HG03066 (cell line): ENCODE results near the gene RBP4.

Source experiments
- ATAC-seq: cut with Tn5 transposase; IDR thresholded peaks from one replicate; pipeline ENCODE4 v1.9.1; 2021; ENCODE audit warnings: low read depth; ENCODE audit not compliant: unreplicated experiment

The RBP4 gene

DNA sequence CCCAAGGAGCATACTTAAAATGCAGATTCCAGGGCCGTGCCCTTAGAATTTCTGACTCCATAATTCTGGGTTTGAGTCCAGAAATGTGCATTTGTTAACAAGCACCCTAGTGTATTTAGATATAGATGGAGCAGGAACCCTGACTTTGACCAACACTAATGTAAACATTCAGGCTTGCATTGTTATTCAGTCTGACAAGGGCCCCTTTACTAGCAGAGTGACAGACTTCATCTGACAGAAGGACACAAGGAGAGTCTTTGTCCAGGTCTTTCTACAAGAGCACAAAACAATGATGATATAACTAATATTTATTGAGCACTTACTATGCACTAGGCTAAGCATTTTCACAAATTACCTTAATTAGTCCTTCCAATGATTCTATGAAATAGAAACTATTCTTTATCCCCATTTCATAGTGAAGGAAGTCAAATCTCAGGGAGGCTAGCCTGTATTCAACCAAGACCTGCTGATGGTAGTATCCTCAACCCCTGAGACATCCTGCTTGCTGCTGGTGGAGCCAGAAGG is 3.9 kb downstream of the RBP4 start:
- no peak for ATAC-seq

DNA sequence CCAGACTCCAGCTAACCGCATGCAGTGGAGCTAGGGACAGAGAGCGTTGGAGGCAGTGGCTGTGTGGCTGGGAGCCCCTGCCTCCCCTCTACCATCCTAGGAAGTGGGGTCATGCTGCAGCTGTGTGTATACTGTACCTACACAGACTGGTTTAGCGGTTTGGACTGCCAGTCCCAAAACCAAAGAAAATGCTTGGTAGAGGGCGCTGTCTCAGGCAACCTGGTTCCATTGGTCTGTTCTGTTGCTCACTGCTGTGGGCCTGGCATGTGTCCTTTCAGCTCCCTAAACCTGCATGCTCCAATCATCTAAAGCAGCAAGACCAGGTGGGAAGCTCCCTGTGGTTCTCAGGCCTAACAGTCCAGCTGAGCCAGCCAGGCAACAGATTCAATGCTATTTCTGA is 4.5 kb downstream of the RBP4 start:
- no peak for ATAC-seq

DNA sequence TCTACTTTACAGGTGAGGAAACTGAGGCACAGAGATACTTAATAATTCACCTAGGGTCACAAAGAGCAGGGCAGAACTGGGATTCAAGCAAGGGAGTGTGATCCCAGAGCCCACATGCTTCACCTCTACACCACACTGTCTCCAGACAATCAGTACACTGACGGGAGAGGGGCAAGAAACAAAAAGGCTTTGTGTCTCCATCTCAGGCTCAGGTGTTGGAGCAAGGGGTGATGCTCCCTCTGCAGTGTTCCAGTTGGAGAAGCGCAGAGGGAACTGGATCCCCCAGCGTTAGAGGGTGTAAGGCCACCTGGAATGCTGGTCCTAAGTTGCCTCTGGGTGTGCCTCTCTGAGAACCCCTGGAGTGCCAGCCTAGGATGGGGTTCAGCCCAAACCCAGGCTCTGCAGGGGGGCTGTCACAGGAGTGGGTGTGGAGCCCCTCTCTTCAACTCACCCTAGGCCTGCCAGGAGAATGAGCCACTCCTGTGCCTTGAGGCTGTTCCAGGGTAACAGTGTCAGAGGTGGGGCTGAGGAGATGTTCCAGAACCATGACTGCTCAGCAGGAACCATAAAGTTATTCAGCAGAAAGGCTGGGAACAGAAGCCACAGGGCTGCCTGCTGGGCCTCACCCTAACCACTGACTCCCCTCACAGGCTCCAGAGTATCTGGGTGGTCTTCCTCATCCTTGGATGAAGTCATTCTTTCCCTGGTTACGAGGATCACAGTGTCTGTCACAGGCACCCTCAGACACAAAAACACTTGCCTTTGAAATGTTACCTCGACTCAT is 5.5 kb downstream of the RBP4 start:
- no peak for ATAC-seq

DNA sequence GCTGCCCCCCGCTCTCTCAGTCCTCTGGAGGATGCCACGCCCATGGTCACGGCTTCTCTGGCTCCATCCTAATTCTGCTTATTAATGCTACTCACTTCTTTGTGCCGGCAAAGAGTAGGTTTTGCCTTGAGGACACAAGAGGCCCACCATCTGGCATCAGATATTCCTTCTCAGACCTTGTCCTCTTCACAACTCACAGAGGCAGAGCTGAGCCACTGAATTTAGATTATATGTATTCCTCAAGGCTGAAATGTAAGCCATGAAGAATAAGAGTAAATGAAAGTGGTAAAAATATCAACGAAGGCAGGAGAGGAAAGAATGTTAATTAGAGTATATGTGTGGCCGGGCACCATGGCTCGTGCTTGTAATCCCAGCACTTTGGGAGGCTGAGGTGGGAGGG is 6.5 kb downstream of the RBP4 start:
- no peak for ATAC-seq

DNA sequence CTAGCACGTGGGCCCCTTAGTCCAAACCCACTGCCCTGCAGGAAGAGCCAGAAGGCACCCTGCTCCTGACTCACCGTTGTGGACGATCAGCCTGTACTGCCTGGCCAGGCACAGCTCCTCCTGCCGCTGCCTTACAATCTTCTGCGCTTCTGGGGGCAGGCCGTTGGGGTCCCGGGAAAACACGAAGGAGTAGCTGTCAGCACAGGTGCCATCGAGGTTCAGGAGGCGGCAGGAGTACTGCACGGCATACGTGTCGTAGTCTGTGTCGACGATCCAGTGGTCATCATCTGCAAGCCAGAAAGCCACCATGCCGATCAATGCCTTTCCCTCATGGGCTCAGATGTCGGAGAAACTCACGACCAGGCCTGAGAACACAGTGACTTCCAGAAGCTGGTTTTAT is 7.3 kb downstream of the RBP4 start:
- ATAC-seq = no peak

DNA sequence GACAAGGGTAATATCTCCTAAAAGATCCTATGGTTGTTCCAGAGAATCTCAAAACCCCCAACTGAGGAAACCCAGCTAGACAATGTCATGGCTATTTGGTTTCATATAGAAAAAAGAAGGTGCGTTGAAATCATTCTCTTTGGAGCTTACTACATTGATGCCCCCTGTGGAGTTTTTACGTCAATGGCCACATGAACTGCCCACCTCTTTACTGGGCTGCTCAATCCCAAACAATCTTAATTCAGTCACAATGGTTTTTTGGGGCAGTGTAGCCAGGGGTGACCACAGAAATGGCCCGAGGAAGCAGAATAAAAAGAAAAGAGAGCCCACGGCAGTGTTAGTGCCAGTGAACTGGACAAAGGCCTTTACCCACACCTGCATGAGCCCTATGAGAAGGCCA is 7.8 kb downstream of the RBP4 start:
- no peak for ATAC-seq

DNA sequence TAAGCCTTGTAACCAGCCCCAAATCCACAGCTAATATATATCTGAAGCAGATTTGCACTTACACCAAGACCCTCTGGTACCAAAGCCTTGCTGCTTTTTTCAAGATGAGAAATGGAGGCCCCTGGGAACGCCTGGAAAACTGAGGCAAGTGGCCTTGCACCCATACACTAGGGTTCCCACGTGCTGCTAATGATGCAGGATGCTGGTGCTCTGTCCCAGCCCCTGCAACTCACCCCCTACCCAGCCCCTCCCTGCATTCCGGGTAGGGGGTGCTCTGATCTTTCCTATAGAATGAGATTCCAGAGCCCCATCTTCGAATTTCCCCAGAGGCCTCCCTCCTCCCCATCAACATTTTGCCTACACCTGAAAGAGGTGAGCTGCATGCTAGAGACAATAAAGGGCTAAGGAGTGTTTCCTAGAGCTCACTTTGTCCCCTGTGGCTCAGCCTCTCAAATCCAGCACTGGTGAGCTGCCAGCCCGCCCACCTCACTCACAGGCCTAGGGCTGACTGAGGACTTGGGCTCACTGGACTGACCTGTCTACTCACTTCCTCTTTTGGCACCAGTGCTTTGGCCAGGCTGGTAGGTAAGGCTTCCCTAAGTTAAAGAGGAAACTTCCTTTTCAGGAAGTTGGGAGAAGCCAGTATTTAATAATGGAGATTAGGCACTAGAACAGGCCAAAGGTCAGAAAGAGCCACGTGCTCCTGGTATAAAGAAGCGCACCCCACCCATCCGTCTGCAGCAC is 9.8 kb downstream of the RBP4 start:
- no peak for ATAC-seq

DNA sequence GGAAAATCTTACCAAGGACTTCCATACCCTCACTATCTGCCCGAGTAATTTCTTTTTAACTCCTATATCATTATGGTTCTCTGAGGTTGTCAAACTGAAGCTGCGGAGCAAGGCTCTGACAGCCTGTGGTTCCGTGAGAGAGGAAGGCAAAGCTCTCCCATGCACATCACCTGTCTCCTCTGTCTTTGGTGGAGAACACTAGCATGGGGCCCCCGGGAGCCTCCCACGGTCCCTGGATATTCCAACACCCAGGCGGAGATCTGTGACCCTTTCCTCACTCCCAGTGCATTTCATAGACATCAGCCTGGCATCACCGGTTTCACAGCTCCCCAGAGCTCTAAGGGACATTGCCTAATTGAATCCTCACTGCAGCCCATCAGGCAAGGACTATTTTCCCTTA is 10.4 kb downstream of the RBP4 start:
- ATAC-seq = no peak

DNA sequence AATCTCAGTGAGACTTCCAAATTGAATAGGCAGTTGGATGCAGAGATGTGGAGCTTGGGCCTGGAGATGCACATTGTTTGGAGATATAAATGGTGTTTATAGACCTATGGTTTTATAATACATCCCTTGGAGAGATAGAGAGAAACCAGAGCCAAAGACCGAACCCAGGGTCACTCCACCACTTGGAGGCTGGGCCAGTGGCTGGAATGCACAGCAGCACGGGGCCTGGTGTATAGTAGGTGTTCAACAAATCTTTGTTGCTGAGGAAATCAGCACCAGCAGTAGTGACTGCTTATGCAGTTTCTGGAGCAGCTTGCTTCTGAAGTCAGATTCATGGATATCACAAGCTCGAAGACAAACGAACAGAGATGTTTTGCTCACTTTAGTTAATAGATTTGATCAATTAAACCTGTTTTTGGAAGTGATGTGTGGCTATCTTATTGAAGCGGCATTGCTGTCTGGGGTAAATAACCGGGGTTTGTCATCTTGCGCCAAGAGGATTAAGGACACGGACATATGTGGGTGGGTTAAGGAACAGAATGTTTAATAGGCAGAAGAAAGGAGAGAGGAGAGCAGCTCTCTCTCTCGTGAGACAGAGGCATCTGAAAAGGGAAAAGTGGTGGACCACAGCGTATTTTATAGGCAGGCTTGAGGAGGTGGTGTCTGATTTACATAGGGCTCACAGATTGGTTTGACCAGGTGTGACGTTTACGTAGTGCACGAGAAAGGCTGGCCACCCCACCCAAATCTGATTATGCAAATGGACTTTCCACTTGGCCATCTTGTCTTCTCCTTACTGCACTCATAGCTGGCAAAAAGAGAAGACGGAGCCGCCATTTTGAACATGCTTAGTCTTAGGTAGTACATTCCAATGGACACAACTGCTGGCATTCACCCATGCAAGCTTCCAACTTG is 11.1 kb downstream of the RBP4 start:
- no peak for ATAC-seq

DNA sequence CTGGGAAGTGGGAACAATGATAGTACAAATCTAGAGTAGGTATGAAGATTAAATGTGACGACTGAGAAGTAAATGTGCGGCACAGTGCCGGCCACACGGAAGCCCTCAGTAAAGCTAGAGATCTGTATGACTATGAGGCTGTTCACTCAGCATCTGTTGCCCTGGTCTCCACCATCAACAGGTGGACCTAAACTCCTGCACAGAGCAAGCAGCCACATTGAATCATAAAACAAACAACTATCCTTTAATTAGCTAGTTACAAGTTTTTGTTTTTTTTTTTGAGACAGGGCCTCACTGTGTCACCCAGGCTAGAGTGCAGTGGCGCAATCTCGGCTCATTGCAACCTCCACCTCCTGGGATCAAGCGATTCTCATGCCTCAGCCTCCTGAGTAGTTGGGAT is 16.6 kb downstream of the RBP4 start:
- ATAC-seq = no peak

DNA sequence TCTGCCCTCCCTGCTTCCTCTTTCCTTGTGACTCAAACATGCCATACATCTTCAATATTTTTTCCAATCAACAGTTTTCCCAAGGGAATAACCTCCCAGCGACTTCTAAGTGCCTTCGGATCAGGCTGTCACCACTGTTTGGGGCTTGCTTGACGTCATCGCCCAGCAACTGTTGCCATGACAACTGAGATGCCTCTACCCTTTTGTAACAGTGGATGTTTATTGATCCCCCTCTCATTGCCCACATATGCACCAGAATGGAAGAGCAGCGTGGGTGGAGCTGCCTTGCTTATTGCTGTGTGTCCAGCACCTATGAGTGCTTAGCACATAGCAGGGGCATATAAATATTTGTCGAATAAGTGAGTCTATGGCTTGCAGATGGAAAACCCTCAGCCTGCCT is 20.2 kb downstream of the RBP4 start:
- ATAC-seq = no peak

DNA sequence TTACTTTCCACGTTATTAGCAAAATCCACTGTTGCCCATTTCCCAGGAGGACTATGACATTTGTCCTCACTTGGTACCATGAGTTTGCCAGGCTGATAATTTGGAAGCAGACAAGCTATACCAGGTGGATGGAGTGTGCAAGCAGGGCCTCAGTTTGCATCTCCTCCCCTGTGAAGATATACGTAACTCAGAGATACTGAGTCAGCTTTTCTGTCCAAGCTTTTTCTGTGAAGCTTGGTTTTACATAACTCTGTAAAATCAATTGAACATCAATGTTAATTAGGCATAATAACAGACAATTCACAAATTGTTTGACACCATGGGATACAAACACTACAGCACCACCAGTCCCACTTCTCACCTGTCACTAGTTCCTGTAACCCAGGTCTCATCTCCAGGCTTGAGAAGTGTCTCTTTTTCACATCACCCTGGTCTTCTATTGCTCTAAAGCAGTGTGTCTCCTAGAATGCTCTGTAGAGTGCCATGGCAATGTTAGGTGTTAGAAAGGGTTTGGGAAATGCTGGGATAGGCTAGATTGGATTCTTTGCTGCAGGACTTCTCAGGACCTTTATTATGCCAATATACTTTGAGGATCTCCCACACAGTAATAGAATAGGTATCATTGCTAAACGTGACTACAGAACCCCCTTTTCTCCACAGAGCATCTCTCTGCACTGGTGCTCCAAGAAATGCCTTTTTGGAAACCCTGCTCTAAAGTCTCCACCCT is 20.9 kb downstream of the RBP4 start:
- no peak for ATAC-seq

DNA sequence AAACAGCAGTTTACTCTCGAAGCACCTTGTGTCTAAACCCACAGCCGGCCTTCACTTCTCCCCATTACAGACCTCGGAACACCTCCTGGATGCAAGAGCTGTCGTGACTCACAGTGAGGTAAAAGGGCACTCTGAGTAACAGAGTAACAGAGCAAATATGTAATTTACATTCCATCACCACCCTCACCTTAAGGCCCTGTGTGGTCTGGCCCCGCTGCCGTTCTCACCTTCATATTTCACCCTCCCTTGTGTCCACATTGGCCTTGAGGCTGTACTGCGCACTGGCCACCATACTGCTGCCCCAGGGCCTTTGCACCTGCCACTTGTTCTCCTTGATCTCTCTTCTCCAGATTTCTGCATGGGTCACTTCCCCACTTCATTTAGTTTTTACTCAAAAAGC is 21.9 kb downstream of the RBP4 start:
- no peak for ATAC-seq

DNA sequence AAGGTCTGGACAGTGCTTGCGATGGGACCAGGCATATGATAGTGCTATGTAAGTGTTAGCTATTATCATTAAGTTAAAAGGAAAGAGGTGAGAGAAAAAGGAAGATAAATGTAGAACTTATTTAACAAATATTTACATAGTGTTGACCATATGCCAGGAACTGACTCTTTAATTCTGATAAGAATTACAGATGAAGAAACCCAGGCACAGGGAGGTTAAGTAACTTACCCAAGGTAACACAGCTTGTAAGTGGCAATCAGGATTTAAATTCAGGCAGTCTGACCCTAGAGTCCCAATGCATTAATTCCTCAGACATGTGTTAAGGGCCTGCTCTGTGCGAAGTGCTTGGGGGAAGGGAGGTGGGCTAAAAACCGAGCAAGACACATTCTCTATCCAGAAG is 23.5 kb downstream of the RBP4 start:
- no peak for ATAC-seq

DNA sequence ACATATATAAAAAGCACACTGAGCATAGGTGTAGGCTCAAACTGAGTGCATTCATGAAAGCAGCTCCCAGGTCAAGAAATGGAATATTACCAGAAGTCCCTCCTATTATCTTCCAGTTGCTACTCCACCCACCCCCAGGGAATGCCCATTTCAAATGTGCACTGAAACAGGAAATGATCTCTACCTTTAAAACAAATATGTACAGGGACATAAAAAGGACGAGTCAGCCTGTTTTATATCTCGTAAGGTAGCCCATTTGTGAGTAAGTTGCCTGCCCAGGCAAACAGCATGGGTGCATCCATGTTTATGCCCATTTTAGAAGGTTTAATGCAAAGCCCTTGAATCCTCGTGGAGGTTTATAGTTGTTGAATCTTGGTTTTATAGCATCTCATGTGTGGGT is 24.1 kb downstream of the RBP4 start:
- ATAC-seq = no peak

DNA sequence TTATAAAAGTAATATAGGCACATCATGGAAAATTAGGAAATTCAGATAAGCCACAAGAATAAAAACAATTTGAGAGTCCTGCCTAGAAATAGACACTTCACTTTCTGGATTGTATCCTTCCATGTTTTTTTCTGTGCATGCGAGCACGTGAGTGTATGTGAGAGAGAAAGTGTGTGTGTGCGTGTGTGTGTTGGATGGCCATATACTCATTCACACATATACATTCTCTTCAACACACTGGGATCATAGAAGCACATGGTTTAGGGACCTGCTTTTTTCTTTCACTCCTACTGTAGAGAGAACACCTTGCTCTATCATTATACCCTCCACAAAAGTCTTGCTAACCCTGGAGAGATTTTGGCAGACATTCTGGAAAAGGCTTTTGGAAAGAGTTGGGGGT is 27.1 kb downstream of the RBP4 start:
- no peak for ATAC-seq

DNA sequence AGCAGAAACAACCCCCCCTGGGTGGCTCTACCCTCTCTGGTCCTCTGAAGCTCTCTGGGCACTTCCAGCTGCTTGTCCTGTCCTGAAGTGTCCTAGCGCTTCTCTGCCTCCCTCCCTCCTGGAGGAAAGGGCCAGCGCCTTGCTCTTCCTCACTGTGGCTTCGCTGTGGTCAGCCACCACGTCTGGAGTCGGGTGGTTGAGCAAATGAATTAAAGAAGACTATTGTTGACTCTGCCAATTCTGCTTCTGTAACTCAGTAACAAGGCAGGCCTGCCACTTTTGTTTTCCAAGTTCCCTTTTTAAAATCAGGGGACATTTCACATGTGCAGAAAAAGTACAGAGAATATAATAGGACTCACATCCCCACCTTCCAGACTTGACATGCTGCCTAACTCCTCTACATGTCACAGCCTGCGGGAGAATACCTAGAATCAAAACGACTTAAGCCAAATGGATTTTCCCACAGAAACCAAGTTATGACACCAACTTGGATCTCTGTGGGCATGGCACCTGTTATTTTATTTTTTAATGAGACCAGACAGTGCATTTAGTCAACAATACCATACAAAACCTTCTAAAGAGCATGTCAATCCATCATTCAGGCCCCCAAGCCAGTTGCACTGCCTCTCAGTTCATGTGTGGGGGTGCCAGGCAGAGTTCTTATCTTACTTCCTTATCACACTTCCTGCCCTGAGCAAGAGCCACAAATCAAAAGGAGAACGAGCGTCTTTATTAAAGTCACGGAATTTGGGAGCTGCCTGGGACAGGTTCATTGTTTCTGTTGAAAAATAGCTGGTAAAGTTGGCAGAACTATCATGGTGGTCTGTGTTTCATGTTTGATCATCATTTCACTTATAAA is 27.8 kb downstream of the RBP4 start:
- no peak for ATAC-seq

DNA sequence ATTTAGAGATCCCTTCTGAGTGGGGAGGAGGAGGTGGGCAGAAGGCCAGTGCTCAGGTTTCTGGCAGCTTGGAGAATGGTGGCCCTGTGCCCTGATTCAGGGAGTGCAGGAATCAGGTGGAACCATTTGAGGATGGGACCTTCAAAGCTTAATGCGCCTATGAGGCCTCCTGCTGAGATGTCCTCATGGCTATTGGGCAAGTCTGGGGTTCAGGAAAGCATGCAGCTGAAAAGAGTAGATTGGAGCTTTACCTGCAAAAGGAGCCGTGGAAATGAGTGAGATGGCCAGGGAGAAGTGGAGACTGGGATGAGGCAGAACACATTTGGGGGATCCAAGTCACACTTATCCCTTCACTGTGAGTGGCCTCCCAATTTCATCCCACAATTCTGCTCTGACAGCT is 28.4 kb downstream of the RBP4 start:
- no peak for ATAC-seq

DNA sequence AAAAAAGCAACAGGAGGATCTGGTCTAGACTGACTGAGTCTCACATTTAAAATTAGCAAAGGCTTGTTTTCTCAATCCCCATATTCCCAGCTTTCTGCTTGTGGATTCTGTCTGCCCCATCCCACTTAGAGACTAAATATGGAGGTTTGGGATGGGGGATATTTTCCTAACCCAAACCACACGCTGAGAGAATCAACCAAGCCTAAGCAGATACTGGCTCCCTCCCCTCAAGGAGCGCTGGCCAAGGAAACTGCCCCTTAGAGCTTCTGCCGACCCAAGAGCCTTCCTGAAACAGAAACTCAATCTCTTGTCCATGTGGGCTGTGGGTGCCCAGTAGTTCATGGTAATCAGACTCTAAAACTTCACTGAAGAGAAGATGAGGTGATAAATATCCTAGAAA is 30.7 kb downstream of the RBP4 start:
- ATAC-seq = no peak

DNA sequence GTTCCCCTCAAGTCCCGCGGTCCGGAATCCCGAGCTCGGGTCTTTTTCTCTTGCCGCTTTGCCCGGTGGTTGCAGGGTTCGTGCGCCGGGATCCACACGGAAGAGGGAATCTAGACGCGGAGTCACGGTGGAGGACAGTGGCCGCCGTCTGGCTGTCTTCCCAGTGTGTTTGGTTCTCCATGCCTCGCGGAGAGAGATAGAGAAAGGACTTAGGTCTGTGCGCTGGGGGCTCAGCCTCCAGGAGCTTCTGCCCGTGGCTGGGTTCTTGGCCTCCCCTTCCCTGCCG is 33.0 kb downstream of the RBP4 start:
- no peak for ATAC-seq
